Measurements from ENCODE around the gene B3GALT2.

B3GALT2 gene

GRCh38 chr1:193157360-193157759 lies 29.1 kb downstream of the B3GALT2 start:
- no peak for TF ChIP-seq CTCF (conservative IDR thresholded peaks at IDR 0.05; ENCODE audit: control insufficient read depth, insufficient read depth, low read depth, low read length)
- H3K4me3 ChIP-seq (ENCODE audit: control insufficient read depth, low read depth, low read length), result no peak overlapping the region
- no peak for DNase-seq (ENCODE audit: low read depth)

GRCh38 chr1:193156822-193157142 lies 29.6 kb downstream of the B3GALT2 start:
- TF ChIP-seq CTCF (conservative IDR thresholded peaks at IDR 0.05; ENCODE audit: control insufficient read depth, insufficient read depth, low read depth, low read length), result no peak
- H3K4me3 ChIP-seq (ENCODE audit: control insufficient read depth, low read depth, low read length), result no peak overlapping the region
- DNase-seq (ENCODE audit: low read depth), result no peak

GRCh38 chr1:193156117-193156821 lies 30.1 kb downstream of the B3GALT2 start:
- no peak for DNase-seq (ENCODE audit: low read depth)
- TF ChIP-seq CTCF (conservative IDR thresholded peaks at IDR 0.05; ENCODE audit: control insufficient read depth, insufficient read depth, low read depth, low read length), result no peak
- H3K4me3 ChIP-seq (ENCODE audit: control insufficient read depth, low read depth, low read length), result no peak overlapping the region

GRCh38 chr1:193144999-193145398 lies 41.4 kb downstream of the B3GALT2 start:
- no peak for TF ChIP-seq CTCF (conservative IDR thresholded peaks at IDR 0.05; ENCODE audit: control insufficient read depth, insufficient read depth, low read depth, low read length)
- DNase-seq (ENCODE audit: low read depth), result no peak

GRCh38 chr1:193144361-193144938 lies 42.0 kb downstream of the B3GALT2 start:
- DNase-seq (ENCODE audit: low read depth), result no peak
- TF ChIP-seq CTCF (conservative IDR thresholded peaks at IDR 0.05; ENCODE audit: control insufficient read depth, insufficient read depth, low read depth, low read length), result no peak

More at GRCh38 chr1:193144999-193145398, 41.4 kb downstream of the B3GALT2 start:
- no peak overlapping the region for H3K4me3 ChIP-seq (ENCODE audit: control insufficient read depth, low read depth, low read length)

GRCh38 chr1:193143285-193143684 lies 43.1 kb downstream of the B3GALT2 start:
- no peak overlapping the region for H3K4me3 ChIP-seq (ENCODE audit: control insufficient read depth, low read depth, low read length)
- peak; percentile 34 for TF ChIP-seq CTCF (conservative IDR thresholded peaks at IDR 0.05; ENCODE audit: control insufficient read depth, insufficient read depth, low read depth, low read length)
- DNase-seq (ENCODE audit: low read depth), result peak; percentile 28

More at GRCh38 chr1:193144361-193144938, 42.0 kb downstream of the B3GALT2 start:
- H3K4me3 ChIP-seq (ENCODE audit: control insufficient read depth, low read depth, low read length), result no peak overlapping the region
